GM23338 (cell line): ENCODE measurements around the gene CADPS2. TPM values are rescaled to one million over a fixed set of nuclear protein-coding genes. Genes with fewer than 3 reads are reported as not detected.

ENCODE experiments used
- ATAC-seq: fragments of 200-7000 bp; cut with Tn5 transposase; 3 replicates; pipeline ENCODE4 v1.9.1; 2020
- DNase-seq: peaks from one replicate; pipeline ENCODE4 v3.0.0-alpha.2; 2015; ENCODE audit warnings: low spot score
- H2AFZ ChIP-seq: fragments of 200-600 bp; sonication (generic); 2 replicates; pipeline ENCODE4 v1.8.0; 2016; ENCODE audit warnings: antibody characterized with exemption, mild to moderate bottlenecking, moderate library complexity
- H3F3A ChIP-seq: fragments of 200-600 bp; sonication (generic); replicated peaks from 2 replicates; pipeline ENCODE4 v1.8.0; 2017; ENCODE audit warnings: antibody characterized with exemption, mixed run types, low read depth
- H3K27ac ChIP-seq: fragments of 200-600 bp; sonication (generic); 2 replicates; pipeline ENCODE4 v1.6.1; 2016; ENCODE audit warnings: low read depth
- H3K27me3 ChIP-seq: fragments of 200-600 bp; sonication (generic); 2 replicates; pipeline ENCODE4 v1.8.0; 2016; ENCODE audit warnings: mild to moderate bottlenecking, mixed run types, moderate library complexity; ENCODE audit not compliant: insufficient read depth
- H3K36me3 ChIP-seq: fragments of 200-600 bp; sonication (generic); 2 replicates; pipeline ENCODE4 v1.8.0; 2016; ENCODE audit warnings: mild to moderate bottlenecking; ENCODE audit not compliant: insufficient read depth
- H3K4me1 ChIP-seq: fragments of 200-600 bp; sonication (generic); 2 replicates; pipeline ENCODE4 v1.8.0; 2016; ENCODE audit warnings: mild to moderate bottlenecking, moderate library complexity; ENCODE audit not compliant: insufficient read depth
- H3K4me2 ChIP-seq: fragments of 200-600 bp; sonication (generic); 2 replicates; pipeline ENCODE4 v1.7.1; 2017; ENCODE audit warnings: mixed run types
- H3K4me3 ChIP-seq: fragments of 200-600 bp; sonication (generic); 2 replicates; pipeline ENCODE4 v1.6.1; 2016; ENCODE audit warnings: mixed run types
- H3K79me2 ChIP-seq: fragments of 200-600 bp; sonication (generic); replicated peaks from 2 replicates; pipeline ENCODE4 v1.8.0; 2017; ENCODE audit warnings: mild to moderate bottlenecking; ENCODE audit not compliant: insufficient read depth
- H3K9me2 ChIP-seq: fragments of 200-600 bp; sonication (generic); 2 replicates; pipeline ENCODE4 v1.8.0; 2017; ENCODE audit not compliant: insufficient read depth
- H4K20me1 ChIP-seq: fragments of 200-600 bp; sonication (generic); replicated peaks from 2 replicates; pipeline ENCODE4 v1.8.0; 2017; ENCODE audit warnings: mild to moderate bottlenecking; ENCODE audit not compliant: insufficient read depth
- H3K27ac Mint-ChIP-seq: 2 replicates; pipeline ENCODE4 v1.8.0; 2020; ENCODE audit warnings: inconsistent platforms, mild to moderate bottlenecking, moderate library complexity, mixed read lengths
- H3K27me3 Mint-ChIP-seq: 3 replicates; pipeline ENCODE4 v1.8.0; 2022; ENCODE audit warnings: low read depth, mild to moderate bottlenecking, moderate library complexity, mixed read lengths, inconsistent platforms; ENCODE audit not compliant: insufficient read depth, poor library complexity
- H3K36me3 Mint-ChIP-seq: 3 replicates; pipeline ENCODE4 v1.8.0; 2021; ENCODE audit warnings: low read depth, mild to moderate bottlenecking, inconsistent platforms, moderate library complexity, mixed read lengths
- H3K4me1 Mint-ChIP-seq: 3 replicates; pipeline ENCODE4 v1.8.0; 2020; ENCODE audit warnings: mild to moderate bottlenecking, inconsistent platforms, mixed read lengths
- H3K4me3 Mint-ChIP-seq: 3 replicates; pipeline ENCODE4 v1.8.0; 2021; ENCODE audit warnings: moderate library complexity, mild to moderate bottlenecking, inconsistent platforms, mixed read lengths
- H3K9me3 Mint-ChIP-seq: 3 replicates; pipeline ENCODE4 v1.8.0; 2020; ENCODE audit warnings: moderate library complexity, mild to moderate bottlenecking, inconsistent platforms, mixed read lengths
- CREB1 ChIP-seq: fragments of 250-450 bp; sonication (Bioruptor Pico); IDR thresholded peaks from 2 replicates; pipeline ENCODE4 v1.5.0; 2020; ENCODE audit warnings: low read depth, mild to moderate bottlenecking, moderate library complexity
- CTCF ChIP-seq, 2 experiments: fragments of 200-600 bp in 1 of 2; sonication (generic) in 1 of 2; conservative IDR thresholded peaks; 2 replicates each; pipeline versions ENCODE4 v1.5.1 to v1.6.1; 2016 to 2017; ENCODE audit warnings: antibody characterized with exemption in 2 of 2, low read depth in 2 of 2, mild to moderate bottlenecking in 2 of 2, moderate library complexity in 1 of 2
- EZH2 ChIP-seq: fragments of 200-600 bp; sonication (generic); IDR thresholded peaks from one replicate; pipeline ENCODE4 v1.8.0; 2017; ENCODE audit warnings: antibody characterized with exemption, mild to moderate bottlenecking, low read depth; ENCODE audit not compliant: unreplicated experiment
- EZH2phosphoT487 ChIP-seq: fragments of 200-600 bp; sonication (generic); IDR thresholded peaks from one replicate; pipeline ENCODE4 v1.8.1; 2018; ENCODE audit warnings: antibody characterized with exemption; ENCODE audit not compliant: unreplicated experiment
- JUNB ChIP-seq: IDR thresholded peaks from one replicate; pipeline ENCODE4 v1.6.1; 2016; ENCODE audit warnings: antibody characterized with exemption; ENCODE audit not compliant: unreplicated experiment
- NANOG ChIP-seq: IDR thresholded peaks from 2 replicates; pipeline ENCODE4 v1.6.1; 2016; ENCODE audit warnings: antibody characterized with exemption, borderline replicate concordance
- POLR2AphosphoS5 ChIP-seq: IDR thresholded peaks from 2 replicates; pipeline ENCODE4 v1.6.1; 2016; ENCODE audit warnings: antibody characterized with exemption, low read depth
- REST ChIP-seq: IDR thresholded peaks from one replicate; pipeline ENCODE4 v1.6.1; 2018; ENCODE audit warnings: antibody characterized with exemption; ENCODE audit not compliant: unreplicated experiment
- ZNF114 ChIP-seq: fragments of 250-450 bp; sonication (Bioruptor Pico); IDR thresholded peaks from 2 replicates; pipeline ENCODE4 v1.5.0; 2020; ENCODE audit warnings: mild to moderate bottlenecking, moderate library complexity
- ZNF331 ChIP-seq: fragments of 250-450 bp; sonication (Bioruptor Pico); IDR thresholded peaks from 2 replicates; pipeline ENCODE4 v1.5.0; 2020; ENCODE audit warnings: low read depth, mild to moderate bottlenecking, moderate library complexity
- polyA plus RNA-seq: library from polyadenylated mRNA; unstranded; fragments of >200 nt; fragmentation: Nextera tagmentation; extraction: Ambion mirVana; gene quantifications from 2 replicates; pipeline ENCODE4 v1.2.1, GENCODE V29; 2016
- total RNA-seq: library from RNA; depleted of rRNA; stranded (reverse); fragments of >200 nt; shearing (Covaris generic); gene quantifications from 2 replicates; pipeline ENCODE4 v1.2.3, GENCODE V29; 2014

Gene CADPS2
- total and polyA plus RNA-seq, 2 experiments from 2014 or later: 16.3 to 36.9 TPM

- TF ChIP-seq NANOG (no peak), POLR2AphosphoS5 (no peak), ZNF114 (CRISPR knock-in tag) (no peak), EZH2phosphoT487 (no peak), JUNB (no peak), REST (no peak), CTCF (conservative IDR thresholded peaks at IDR 0.05; ENCODE audit: low read depth in 2 of 2) (no peak), ZNF331 (CRISPR knock-in tag) (no peak)
Measured at GRCh38 chr7:122622682-122623081, 263.6 kb downstream of the CADPS2 start (continued).

- no peak for DNase-seq
- H3K4me1 Mint-ChIP-seq: peaks cover 7% of the 10 kb centered on the region; the same call in 2 of the 3 replicates
- Histone ChIP-seq H3K79me2 (no peaks in the 10 kb centered on the region), H3K27me3 (no peaks in the 10 kb centered on the region), H3K27ac (no peak overlapping the region), H3K36me3 (no peaks in the 10 kb centered on the region), H3K4me2 (no peak overlapping the region), H3K4me1 (no peaks in the 10 kb centered on the region), H3K4me3 (no peak overlapping the region), H3F3A (no peaks in the 10 kb centered on the region), H2AFZ (no peak overlapping the region), H3K9me2 (no peaks in the 10 kb centered on the region), H4K20me1 (no peaks in the 10 kb centered on the region)
- no peaks in the 10 kb centered on the region for H3K36me3 Mint-ChIP-seq
- no peak for ATAC-seq
- H3K4me3 Mint-ChIP-seq: no peak overlapping the region
- H3K9me3 Mint-ChIP-seq: no peaks in the 10 kb centered on the region
- no peak overlapping the region for H3K27ac Mint-ChIP-seq
- no peaks in the 10 kb centered on the region for H3K27me3 Mint-ChIP-seq
- TF ChIP-seq CTCF (conservative IDR thresholded peaks at IDR 0.05; ENCODE audit: low read depth in 2 of 2) (no peak), NANOG (no peak), EZH2 (no peak), CREB1 (CRISPR knock-in tag) (no peak), ZNF114 (CRISPR knock-in tag) (no peak), EZH2phosphoT487 (no peak), REST (no peak), ZNF331 (CRISPR knock-in tag) (no peak), JUNB (no peak)
Measured at GRCh38 chr7:122619664-122620063, 266.6 kb downstream of the CADPS2 start.
